Colon (tissue), 2 donors: ENCODE results near the gene PHF23.

Experiments
- FAIRE-seq: peaks from 2 replicates; lab custom pipeline; 2012; peaks lifted over from hg19 to GRCh38; lab: Jason Lieb, UNC
- donor health status: control.
- donor health status: control.

The PHF23 gene

DNA sequence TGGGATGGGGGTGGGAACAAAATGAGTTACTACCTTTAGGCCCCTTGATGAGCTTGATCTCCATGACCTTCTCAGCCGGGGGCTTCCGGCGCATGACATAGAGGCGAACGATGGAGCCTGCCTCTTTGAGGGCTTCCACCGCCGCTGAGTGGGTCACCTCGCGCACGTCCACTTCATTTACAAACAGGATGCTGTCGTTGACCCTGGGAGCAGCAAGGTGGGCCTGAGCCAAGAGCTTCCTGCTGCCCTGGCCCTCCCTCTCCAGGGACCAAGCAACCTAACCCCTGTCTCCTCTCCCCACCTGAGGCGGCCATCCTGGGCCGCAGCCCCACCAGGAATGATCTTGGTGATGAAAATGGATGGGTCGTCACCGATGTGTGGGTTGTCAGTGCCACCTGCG, 35.9 kb downstream of the PHF23 start:
- FAIRE-seq = no peak

DNA sequence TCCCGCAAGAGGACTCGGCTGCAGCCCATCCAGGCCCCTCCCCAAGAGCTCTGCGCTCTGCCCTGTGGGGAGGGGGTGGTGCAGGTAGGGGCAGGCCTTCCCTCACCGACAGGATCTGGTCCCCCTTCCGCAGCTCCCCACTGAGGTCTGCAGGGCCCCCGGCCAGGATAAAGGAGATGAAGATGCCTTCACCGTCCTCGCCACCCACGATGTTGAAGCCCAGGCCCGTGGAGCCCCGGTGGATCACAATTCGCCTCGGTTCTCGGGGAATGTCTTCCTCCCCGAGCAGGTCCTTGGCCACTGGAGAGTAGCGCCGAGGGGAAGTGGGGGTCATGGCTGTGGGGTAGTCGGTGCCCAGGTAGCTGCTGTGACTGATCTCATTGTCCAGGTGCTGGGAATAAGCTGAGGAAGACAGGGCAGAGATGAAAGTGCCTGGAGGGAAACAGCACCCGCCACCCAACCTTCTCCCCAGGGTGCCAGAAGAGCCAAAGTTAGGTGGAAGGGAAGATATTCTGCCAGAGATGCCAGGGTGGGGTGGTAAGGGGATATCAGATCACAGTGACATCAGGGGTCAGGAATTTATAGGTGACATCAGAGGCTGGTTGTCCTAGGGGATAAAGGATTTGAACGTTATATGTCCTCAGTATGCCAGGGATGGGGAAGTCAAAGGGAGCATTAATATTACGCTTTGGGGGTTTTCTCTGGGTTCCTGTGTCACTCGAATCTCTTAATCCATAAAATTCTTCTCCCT, 42.4 kb downstream of the PHF23 start:
- no peak for FAIRE-seq

DNA sequence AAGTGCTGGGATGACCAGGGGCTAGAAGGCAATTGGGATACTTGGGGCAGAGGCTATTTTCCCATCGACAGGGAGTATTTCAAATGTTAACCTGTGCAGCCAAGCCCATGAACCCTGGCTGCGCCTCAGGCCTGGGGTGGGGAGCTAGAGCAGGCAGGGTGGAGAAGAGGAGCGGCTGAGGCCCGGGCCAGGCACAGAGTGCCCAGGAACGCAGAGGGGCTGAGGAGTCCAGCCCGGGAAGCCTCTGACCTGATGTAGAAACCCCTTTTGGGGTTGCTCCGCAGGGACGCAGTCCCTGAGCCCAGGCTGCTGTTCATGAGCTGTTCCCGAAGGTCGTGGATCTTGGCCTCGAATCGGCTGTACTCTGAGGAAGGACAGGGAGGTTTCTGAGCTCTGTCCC, 43.3 kb downstream of the PHF23 start:
- no peak for FAIRE-seq

DNA sequence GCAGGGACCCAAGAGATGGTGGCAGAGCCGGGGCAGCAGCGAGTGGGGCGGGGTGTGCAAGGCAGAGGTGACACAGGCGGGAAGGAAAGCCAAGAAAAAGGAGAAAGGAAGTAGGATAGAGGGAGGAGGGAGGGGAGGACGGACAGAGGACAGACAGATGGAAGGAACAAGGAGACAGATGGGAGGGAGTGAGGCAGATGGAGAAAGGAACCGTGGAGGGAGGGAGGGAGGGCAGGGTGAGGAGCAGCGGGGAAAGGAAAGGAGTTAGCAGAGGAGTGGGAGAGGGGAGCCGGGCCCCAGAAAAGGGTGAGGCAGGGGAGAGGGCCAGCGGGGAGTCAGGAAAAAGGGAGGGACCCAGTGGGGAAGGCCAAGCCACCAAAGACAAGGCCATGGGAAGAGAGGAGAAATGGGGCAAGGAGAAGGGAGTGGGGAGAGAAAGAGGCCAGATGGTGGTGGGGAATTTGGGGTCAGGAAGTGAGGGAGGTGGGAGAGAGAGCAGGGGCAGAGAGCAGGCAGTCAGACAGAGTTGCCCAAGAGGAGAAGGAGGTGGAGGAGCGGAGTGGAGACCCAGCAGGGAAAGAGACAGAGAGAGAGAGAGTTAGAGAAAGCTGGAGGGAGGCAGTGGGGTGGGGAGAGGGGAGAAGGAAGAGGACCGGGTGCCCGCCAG, 46.9 kb downstream of the PHF23 start:
- no peak for FAIRE-seq

DNA sequence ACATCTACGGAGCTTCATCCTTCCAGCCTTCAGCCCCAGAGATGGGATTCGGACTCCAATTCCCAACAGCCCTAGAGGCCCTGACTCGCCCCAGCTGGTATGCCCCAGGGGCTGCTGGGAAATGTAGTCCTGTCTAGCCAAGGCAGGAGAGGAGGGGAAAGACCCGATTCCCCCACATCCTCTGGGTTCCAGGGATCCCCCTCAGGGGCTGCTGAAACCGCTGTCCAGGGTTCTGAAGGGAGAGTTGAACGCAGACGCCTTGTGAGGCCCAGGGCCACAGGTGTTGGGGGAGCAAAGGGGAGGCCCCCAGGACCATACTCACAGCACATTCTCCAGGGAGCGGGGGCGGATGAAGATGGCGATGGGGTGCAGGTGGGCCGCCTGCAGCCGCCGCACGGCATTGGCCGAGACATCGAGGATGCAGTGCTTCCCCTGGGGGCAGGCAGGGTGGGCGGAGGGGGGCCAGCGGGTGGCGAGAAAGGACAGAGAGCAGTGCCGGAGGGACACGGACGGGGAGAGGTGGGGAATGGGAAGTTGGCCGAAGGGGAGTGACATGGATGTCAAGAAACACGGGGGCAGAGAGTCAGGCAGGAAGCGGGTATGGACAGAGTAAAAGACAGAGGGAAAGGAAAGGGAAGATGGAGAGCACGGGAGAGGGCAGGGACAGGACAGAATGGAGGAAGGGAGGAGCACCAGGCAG, 47.5 kb downstream of the PHF23 start:
- FAIRE-seq = no peak

DNA sequence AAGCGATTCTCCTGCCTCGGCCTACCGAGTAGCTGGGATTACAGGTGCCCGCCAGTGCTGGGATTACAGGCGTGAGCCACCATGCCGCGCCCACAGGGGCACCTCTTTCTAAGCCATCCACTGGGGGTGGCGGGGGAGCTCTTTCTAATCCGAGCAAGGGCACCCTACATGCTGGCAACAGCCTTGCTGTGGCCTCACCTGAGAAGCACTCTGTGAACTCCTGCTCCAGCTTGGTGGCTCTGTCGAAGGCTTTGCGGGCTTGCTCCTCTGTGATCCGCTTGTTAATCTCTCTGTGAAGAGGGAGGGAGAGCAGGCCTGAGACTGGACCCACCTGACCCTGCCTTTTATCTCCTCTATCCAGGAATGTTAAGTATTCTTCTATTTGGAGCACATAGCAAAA, 48.2 kb downstream of the PHF23 start:
- no peak for FAIRE-seq

DNA sequence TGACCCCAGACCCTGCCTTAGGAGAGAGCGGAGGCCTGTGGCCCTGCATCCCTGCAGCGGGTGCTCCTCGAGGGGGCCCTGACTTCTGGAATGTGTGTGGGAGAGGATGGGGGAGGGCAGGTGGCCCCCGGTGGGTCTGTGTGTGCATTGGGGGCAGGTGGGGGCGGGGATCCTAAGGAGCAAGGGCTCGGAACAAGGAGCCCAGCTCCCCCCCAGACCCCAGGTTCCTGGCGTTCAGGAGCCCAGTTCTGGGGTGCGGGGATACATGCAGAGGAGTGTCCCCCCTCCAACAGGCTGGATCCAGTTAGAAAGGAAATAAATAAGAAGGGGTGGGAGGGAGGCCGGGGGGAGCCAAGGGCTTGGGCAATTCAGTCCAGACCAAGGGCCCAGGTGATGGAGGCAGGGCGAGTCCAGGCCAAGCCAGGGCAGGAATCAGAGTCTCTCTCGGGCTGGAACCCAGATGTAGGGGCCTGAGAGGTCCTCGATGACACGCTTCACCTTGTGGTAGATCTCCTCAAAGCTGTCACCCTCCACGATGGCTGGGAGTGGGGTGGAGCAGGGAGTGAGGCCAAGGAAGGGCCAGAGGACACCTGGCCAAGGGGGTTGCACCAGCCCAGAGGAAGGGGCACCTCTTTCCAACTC, 48.9 kb downstream of the PHF23 start:
- FAIRE-seq = no peak

DNA sequence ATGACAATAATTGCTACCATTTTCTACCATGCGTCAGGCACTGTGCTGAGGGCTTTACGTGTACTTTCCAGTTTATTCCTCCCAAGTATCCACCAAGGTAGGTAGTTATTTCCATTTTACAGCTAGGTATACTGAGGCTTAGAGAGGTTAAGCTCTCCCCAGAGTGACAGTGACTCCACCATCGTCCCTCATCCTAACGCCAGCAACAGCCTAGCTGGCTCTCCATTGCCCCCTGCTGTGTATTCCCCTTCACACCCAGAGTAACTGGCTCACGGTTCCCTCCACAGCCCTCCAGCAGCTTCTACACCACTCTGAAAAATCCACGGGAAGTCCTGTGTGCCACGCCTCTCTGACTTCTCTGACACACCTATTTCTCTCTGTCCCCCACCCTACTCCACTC, 53.0 kb downstream of the PHF23 start:
- FAIRE-seq = no peak
